ENCODE data around the gene PTPN14. TPM values are rescaled to one million over a fixed set of nuclear protein-coding genes. Genes with fewer than 3 reads are reported as not detected.

The PTPN14 gene
- total RNA-seq, 2 donors from 2014 or later, result 0.05 to 0.14 TPM

- ATAC-seq (no peak), DNase-seq (ENCODE audit: low spot score) (no peak)
- no peak overlapping the region for H3K4me3 Mint-ChIP-seq
- H3K9me3 Mint-ChIP-seq, result no peaks in the 10 kb centered on the region
- peaks cover 23% of the 10 kb centered on the region for H3K36me3 Mint-ChIP-seq
- H3K27ac Mint-ChIP-seq, result no peak overlapping the region
- peaks cover 0 to 9% of the 10 kb centered on the region in 2 donors for H3K4me1 Mint-ChIP-seq (ENCODE audit: low read depth in 2 of 2)
- H3K27me3 Mint-ChIP-seq, result no peaks in the 10 kb centered on the region
Observed at GRCh38 chr1:214318356-214318755, 233.0 kb downstream of the PTPN14 start.

GRCh38 chr1:214317734-214318133 lies 233.7 kb downstream of the PTPN14 start:
- peaks cover 0 to 9% of the 10 kb centered on the region in 2 donors for H3K4me1 Mint-ChIP-seq (ENCODE audit: low read depth in 2 of 2)
- H3K9me3 Mint-ChIP-seq, result no peaks in the 10 kb centered on the region
- peaks cover 23% of the 10 kb centered on the region for H3K36me3 Mint-ChIP-seq
- no peaks in the 10 kb centered on the region for H3K27me3 Mint-ChIP-seq
- no peak overlapping the region for H3K4me3 Mint-ChIP-seq
- ATAC-seq (no peak), DNase-seq (ENCODE audit: low spot score) (no peak)
- no peak overlapping the region for H3K27ac Mint-ChIP-seq

- Mint-ChIP-seq H3K9me3 (no peaks in the 10 kb centered on the region), H3K27ac (no peak overlapping the region), H3K27me3 (no peaks in the 10 kb centered on the region), H3K4me3 (no peak overlapping the region), H3K4me1 (ENCODE audit: low read depth in 2 of 2) (peaks cover 0 to 11% of the 10 kb centered on the region in 2 donors), H3K36me3 (peaks cover 23% of the 10 kb centered on the region)
- ATAC-seq (no peak), DNase-seq (ENCODE audit: low spot score) (no peak)
Observed at GRCh38 chr1:214317300-214317699, 234.1 kb downstream of the PTPN14 start.

GRCh38 chr1:214316593-214316992 lies 234.8 kb downstream of the PTPN14 start:
- DNase-seq (ENCODE audit: low spot score), result no peak
- peaks cover 0 to 17% of the 10 kb centered on the region in 2 donors for H3K4me1 Mint-ChIP-seq (ENCODE audit: low read depth in 2 of 2)
- no peaks in the 10 kb centered on the region for H3K27me3 Mint-ChIP-seq
- H3K36me3 Mint-ChIP-seq, result peaks cover 23% of the 10 kb centered on the region
- no peak overlapping the region for H3K27ac Mint-ChIP-seq
- no peaks in the 10 kb centered on the region for H3K9me3 Mint-ChIP-seq
- no peak overlapping the region for H3K4me3 Mint-ChIP-seq
- no peak for ATAC-seq

- peaks cover 17% of the 10 kb centered on the region for H3K36me3 Mint-ChIP-seq
- no peak for DNase-seq (ENCODE audit: low spot score)
- H3K27ac Mint-ChIP-seq, result no peak overlapping the region
- no peak for ATAC-seq
- no peaks in the 10 kb centered on the region for H3K27me3 Mint-ChIP-seq
- H3K4me3 Mint-ChIP-seq, result no peak overlapping the region
- H3K4me1 Mint-ChIP-seq (ENCODE audit: low read depth in 2 of 2), result peaks cover 12 to 35% of the 10 kb centered on the region in 2 donors
- no peaks in the 10 kb centered on the region for H3K9me3 Mint-ChIP-seq
Observed at GRCh38 chr1:214314178-214314843, 237.1 kb downstream of the PTPN14 start.

- H3K27ac Mint-ChIP-seq, result no peak overlapping the region
- peaks cover 7% of the 10 kb centered on the region for H3K36me3 Mint-ChIP-seq
- no peaks in the 10 kb centered on the region for H3K9me3 Mint-ChIP-seq
- peaks cover 16 to 42% of the 10 kb centered on the region in 2 donors for H3K4me1 Mint-ChIP-seq (ENCODE audit: low read depth in 2 of 2)
- H3K4me3 Mint-ChIP-seq, result no peak overlapping the region
- DNase-seq (ENCODE audit: low spot score) (no peak), ATAC-seq (no peak)
- H3K27me3 Mint-ChIP-seq, result no peaks in the 10 kb centered on the region
Observed at GRCh38 chr1:214312530-214313051, 238.8 kb downstream of the PTPN14 start.

- Mint-ChIP-seq H3K27ac (peak overlapping the region in 1 of 2 donors; percentile 79), H3K4me3 (peak overlapping the region; percentile 74), H3K4me1 (ENCODE audit: low read depth in 2 of 2) (peaks cover 16 to 42% of the 10 kb centered on the region in 2 donors), H3K27me3 (no peaks in the 10 kb centered on the region), H3K9me3 (no peaks in the 10 kb centered on the region), H3K36me3 (peaks cover 7% of the 10 kb centered on the region)
- DNase-seq (ENCODE audit: low spot score), result no peak
- no peak for ATAC-seq
Observed at GRCh38 chr1:214310777-214311690, 240.4 kb downstream of the PTPN14 start.

GRCh38 chr1:214310010-214310409 lies 241.4 kb downstream of the PTPN14 start:
- DNase-seq (ENCODE audit: low spot score) (no peak), ATAC-seq (peak in 1 of 2 donors; percentile 59)
- Mint-ChIP-seq H3K27ac (no peak overlapping the region), H3K36me3 (peaks cover 2% of the 10 kb centered on the region), H3K9me3 (no peaks in the 10 kb centered on the region), H3K4me1 (ENCODE audit: low read depth in 2 of 2) (peaks cover 16 to 42% of the 10 kb centered on the region in 2 donors), H3K27me3 (no peaks in the 10 kb centered on the region), H3K4me3 (peak overlapping the region; percentile 74)

- Mint-ChIP-seq H3K27ac (no peak overlapping the region), H3K4me1 (ENCODE audit: low read depth in 2 of 2) (peaks cover 27 to 35% of the 10 kb centered on the region in 2 donors)
Observed at GRCh38 chr1:214306269-214306668, 245.1 kb downstream of the PTPN14 start.

GRCh38 chr1:214305164-214305751 lies 246.1 kb downstream of the PTPN14 start:
- H3K4me3 Mint-ChIP-seq, result no peak overlapping the region
- no peaks in the 10 kb centered on the region for H3K9me3 Mint-ChIP-seq
- DNase-seq (ENCODE audit: low spot score) (no peak), ATAC-seq (no peak)
- no peaks in the 10 kb centered on the region for H3K27me3 Mint-ChIP-seq
- no peaks in the 10 kb centered on the region for H3K36me3 Mint-ChIP-seq
- H3K27ac Mint-ChIP-seq, result no peak overlapping the region
- H3K4me1 Mint-ChIP-seq (ENCODE audit: low read depth in 2 of 2), result peaks cover 26 to 27% of the 10 kb centered on the region in 2 donors

More at GRCh38 chr1:214306269-214306668, 245.1 kb downstream of the PTPN14 start:
- H3K9me3 Mint-ChIP-seq, result no peaks in the 10 kb centered on the region
- H3K27me3 Mint-ChIP-seq, result no peaks in the 10 kb centered on the region
- no peaks in the 10 kb centered on the region for H3K36me3 Mint-ChIP-seq
- no peak overlapping the region for H3K4me3 Mint-ChIP-seq
- ATAC-seq, result no peak
- DNase-seq (ENCODE audit: low spot score), result no peak

GRCh38 chr1:214303141-214303930 lies 248.1 kb downstream of the PTPN14 start:
- no peak for DNase-seq (ENCODE audit: low spot score)
- H3K9me3 Mint-ChIP-seq, result no peaks in the 10 kb centered on the region
- ATAC-seq, result no peak
- H3K4me3 Mint-ChIP-seq, result no peak overlapping the region
- no peak overlapping the region for H3K27ac Mint-ChIP-seq
- H3K4me1 Mint-ChIP-seq (ENCODE audit: low read depth in 2 of 2), result peaks cover 9 to 17% of the 10 kb centered on the region in 2 donors
- no peaks in the 10 kb centered on the region for H3K36me3 Mint-ChIP-seq
- H3K27me3 Mint-ChIP-seq, result no peaks in the 10 kb centered on the region

- peaks cover 5 to 17% of the 10 kb centered on the region in 2 donors for H3K4me1 Mint-ChIP-seq (ENCODE audit: low read depth in 2 of 2)
- H3K36me3 Mint-ChIP-seq, result no peaks in the 10 kb centered on the region
- no peaks in the 10 kb centered on the region for H3K9me3 Mint-ChIP-seq
- no peak overlapping the region for H3K4me3 Mint-ChIP-seq
- DNase-seq (ENCODE audit: low spot score) (no peak), ATAC-seq (no peak)
- H3K27me3 Mint-ChIP-seq, result no peaks in the 10 kb centered on the region
- H3K27ac Mint-ChIP-seq, result no peak overlapping the region
Observed at GRCh38 chr1:214301526-214301925, 249.9 kb downstream of the PTPN14 start.

GRCh38 chr1:214300149-214300780 lies 251.1 kb downstream of the PTPN14 start:
- ATAC-seq (no peak), DNase-seq (ENCODE audit: low spot score) (no peak)
- Mint-ChIP-seq H3K4me1 (ENCODE audit: low read depth in 2 of 2) (peaks cover 5 to 17% of the 10 kb centered on the region in 2 donors), H3K36me3 (no peaks in the 10 kb centered on the region), H3K27me3 (no peaks in the 10 kb centered on the region), H3K4me3 (no peak overlapping the region), H3K27ac (no peak overlapping the region), H3K9me3 (no peaks in the 10 kb centered on the region)

All from natural killer cell treated with Interleukin-12 subunit alpha and Interleukin-12 subunit beta and Interleukin-15 and Interleukin-18, amount 100 ng/mL, for 72 hours (primary cell).